Measurements from ENCODE around the gene GATM.
"Not testable (repeated sequence)": the region's sequence is repeated elsewhere in the genome, so short reads cannot be mapped to it uniquely, and the experiment has no call there.

Gene GATM

GRCh38 chr15:45354711-45355110 lies 23.6 kb downstream of the GATM start:
- no peak for DNase-seq (ENCODE audit: low read depth in 2 of 2)

- no peak for DNase-seq (ENCODE audit: low read depth in 2 of 2)
These were observed 27.1 kb downstream of the GATM start for GRCh38 chr15:45351227-45351626.

- DNase-seq (ENCODE audit: low read depth in 2 of 2), result no peak
These were observed 28.7 kb downstream of the GATM start for GRCh38 chr15:45349623-45350022.

GRCh38 chr15:45347989-45348388 lies 30.4 kb downstream of the GATM start:
- no peak for DNase-seq (ENCODE audit: low read depth in 2 of 2)

- no peak for DNase-seq (ENCODE audit: low read depth in 2 of 2)
These were observed 31.3 kb downstream of the GATM start for GRCh38 chr15:45347033-45347432.

GRCh38 chr15:45346381-45346780 lies 32.0 kb downstream of the GATM start:
- no peak for DNase-seq (ENCODE audit: low read depth in 2 of 2)

- DNase-seq (ENCODE audit: low read depth in 2 of 2), result no peak
These were observed 35.0 kb downstream of the GATM start for GRCh38 chr15:45343258-45343860.

- DNase-seq (ENCODE audit: low read depth in 2 of 2), result no peak
These were observed 36.6 kb downstream of the GATM start for GRCh38 chr15:45341790-45342189.

GRCh38 chr15:45340429-45340828 lies 37.9 kb downstream of the GATM start:
- DNase-seq (ENCODE audit: low read depth in 2 of 2), result no peak

GRCh38 chr15:45338417-45338816 lies 39.9 kb downstream of the GATM start:
- no peak for DNase-seq (ENCODE audit: low read depth in 2 of 2)

- no peak for DNase-seq (ENCODE audit: low read depth in 2 of 2)
These were observed 41.1 kb downstream of the GATM start for GRCh38 chr15:45337224-45337623.

GRCh38 chr15:45333550-45333949 lies 44.8 kb downstream of the GATM start:
- DNase-seq (ENCODE audit: low read depth in 2 of 2), result peak; percentile 32 to 33

- DNase-seq (ENCODE audit: low read depth in 2 of 2), result no peak
These were observed 45.6 kb downstream of the GATM start for GRCh38 chr15:45332694-45333093.

- DNase-seq (ENCODE audit: low read depth in 2 of 2), result no peak
These were observed 46.4 kb downstream of the GATM start for GRCh38 chr15:45331972-45332371.

GRCh38 chr15:45328663-45329062 lies 49.7 kb downstream of the GATM start:
- no peak for DNase-seq (ENCODE audit: low read depth in 2 of 2)

- no peak for DNase-seq (ENCODE audit: low read depth in 2 of 2)
These were observed 51.6 kb downstream of the GATM start for GRCh38 chr15:45326741-45327140.

- no peak for DNase-seq (ENCODE audit: low read depth in 2 of 2)
These were observed 52.1 kb downstream of the GATM start for GRCh38 chr15:45326280-45326679.

- no peak for DNase-seq (ENCODE audit: low read depth in 2 of 2)
These were observed 57.7 kb downstream of the GATM start for GRCh38 chr15:45320581-45321205.

- no peak for DNase-seq (ENCODE audit: low read depth in 2 of 2)
These were observed 58.7 kb downstream of the GATM start for GRCh38 chr15:45319472-45320214.

- no peak for DNase-seq (ENCODE audit: low read depth in 2 of 2)
These were observed 63.4 kb downstream of the GATM start for GRCh38 chr15:45314960-45315359.

- DNase-seq (ENCODE audit: low read depth in 2 of 2), result not testable (repeated sequence)
These were observed 64.2 kb downstream of the GATM start for GRCh38 chr15:45314117-45314516.
